Bronchial epithelial cell (primary cell): ENCODE data around the gene SLC27A2. TPM values are rescaled to one million over a fixed set of nuclear protein-coding genes. Genes with fewer than 3 reads are reported as not detected.

Experiments
- DNase-seq: peaks from one replicate; pipeline ENCODE4 v3.0.0-alpha.2; 2010; ENCODE audit warnings: low read depth
- FAIRE-seq: peaks from 2 replicates; lab custom pipeline; 2011; peaks lifted over from hg19 to GRCh38; lab: Jason Lieb, UNC
- H3K27me3 ChIP-seq: 2 replicates; pipeline ENCODE4 v1.5.1; 2011; ENCODE audit warnings: low read length; ENCODE audit not compliant: control insufficient read depth, insufficient read depth
- H3K36me3 ChIP-seq: 2 replicates; pipeline ENCODE4 v1.5.1; 2011; ENCODE audit warnings: low read length; ENCODE audit not compliant: control insufficient read depth, insufficient read depth
- H3K4me3 ChIP-seq: 2 replicates; pipeline ENCODE4 v1.5.1; 2011; ENCODE audit warnings: mild to moderate bottlenecking, low read depth, low read length, control low read depth
- CTCF ChIP-seq: IDR thresholded peaks from 2 replicates; pipeline ENCODE4 v1.5.1; 2011; ENCODE audit warnings: mild to moderate bottlenecking, moderate library complexity, low read length, control low read depth, inconsistent platforms; ENCODE audit not compliant: insufficient read depth, severe bottlenecking
- total RNA-seq: library from RNA; depleted of rRNA; stranded (reverse); fragments of >200 nt; gene quantifications from 2 replicates; pipeline ENCODE4 v1.2.1, GENCODE V29; 2014

Gene SLC27A2
- total RNA-seq, 1 donor from 2014 or later = 1.3 TPM

GRCh38 chr15:50252556-50252955, 70.6 kb downstream of the SLC27A2 start:
- TF ChIP-seq CTCF = no peak
- Histone ChIP-seq H3K4me3 (no peak overlapping the region), H3K36me3 (no peaks in the 10 kb centered on the region), H3K27me3 (no peaks in the 10 kb centered on the region)
- no peak for FAIRE-seq
- no peak for DNase-seq

- no peaks in the 10 kb centered on the region for H3K36me3 ChIP-seq
- no peak for FAIRE-seq
- TF ChIP-seq CTCF = no peak
- H3K27me3 ChIP-seq = peaks cover 1% of the 10 kb centered on the region
- no peak overlapping the region for H3K4me3 ChIP-seq
- DNase-seq = peak; percentile 83
Observed at GRCh38 chr15:50256188-50257041, 74.4 kb downstream of the SLC27A2 start.

- peaks cover 1% of the 10 kb centered on the region for H3K27me3 ChIP-seq
- TF ChIP-seq CTCF = no peak
- peak; percentile 12 for DNase-seq
- H3K36me3 ChIP-seq = no peaks in the 10 kb centered on the region
- H3K4me3 ChIP-seq = no peak overlapping the region
- no peak for FAIRE-seq
Observed at GRCh38 chr15:50257332-50257731, 75.3 kb downstream of the SLC27A2 start.

- peak; percentile 80 for DNase-seq
- Histone ChIP-seq H3K27me3 (peaks cover 1% of the 10 kb centered on the region), H3K36me3 (no peaks in the 10 kb centered on the region), H3K4me3 (no peak overlapping the region)
- no peak for FAIRE-seq
- TF ChIP-seq CTCF = no peak
Observed at GRCh38 chr15:50257924-50258323, 75.9 kb downstream of the SLC27A2 start.

- no peak overlapping the region for H3K4me3 ChIP-seq
- no peaks in the 10 kb centered on the region for H3K36me3 ChIP-seq
- no peak for FAIRE-seq
- DNase-seq = no peak
- TF ChIP-seq CTCF = no peak
- H3K27me3 ChIP-seq = peaks cover 1% of the 10 kb centered on the region
Observed at GRCh38 chr15:50259276-50259675, 77.3 kb downstream of the SLC27A2 start.

GRCh38 chr15:50260969-50261496, 79.0 kb downstream of the SLC27A2 start:
- Histone ChIP-seq H3K4me3 (no peak overlapping the region), H3K27me3 (peaks cover 6% of the 10 kb centered on the region), H3K36me3 (no peaks in the 10 kb centered on the region)
- no peak for DNase-seq
- no peak for TF ChIP-seq CTCF
- FAIRE-seq = no peak
